OCI-LY7 (cell line): ENCODE data around the gene SNRPD1. TPM values are rescaled to one million over a fixed set of nuclear protein-coding genes. Genes with fewer than 3 reads are reported as not detected.
A peak's percentile ranks its signal among the peaks of the same experiment; 100 is the strongest.

Experiments
- BruUV-seq: library from RNA; stranded (reverse); fragments of 400-500 nt; replicated peaks from 2 replicates; lab custom pipeline; 2021; lab: Mats Ljungman, UMichigan
- CTCF ChIA-PET: fragments of 300-600 bp; sonication (Branson Sonifier 250); formaldehyde crosslinking; loops from one replicate; lab custom pipeline; 2022; ENCODE audit warnings: antibody characterized with exemption; ENCODE audit not compliant: unreplicated experiment; lab: Charles Lee
- POLR2A ChIA-PET: fragments of 300-600 bp; sonication (Branson Sonifier 250); formaldehyde crosslinking; loops from one replicate; lab custom pipeline; 2022; ENCODE audit warnings: antibody characterized with exemption; lab: Charles Lee
- DNase-seq: peaks from one replicate; pipeline ENCODE4 v3.0.0-alpha.2; 2015; ENCODE audit warnings: low spot score
- H2AFZ ChIP-seq: fragments of 200-600 bp; sonication (generic), shearing (Covaris generic); 2 replicates; pipeline ENCODE4 v1.6.1; 2014; ENCODE audit warnings: mild to moderate bottlenecking, antibody characterized with exemption, low read length, moderate library complexity
- H3K27ac ChIP-seq: fragments of 200-600 bp; sonication (generic); 2 replicates; pipeline ENCODE4 v1.5.1; 2014; ENCODE audit warnings: mixed run types, low read depth, mild to moderate bottlenecking, moderate library complexity, low read length, inconsistent platforms; ENCODE audit not compliant: poor library complexity, severe bottlenecking
- H3K36me3 ChIP-seq: fragments of 200-600 bp; sonication (generic); 2 replicates; pipeline ENCODE4 v1.6.1; 2014; ENCODE audit warnings: mild to moderate bottlenecking, antibody characterized with exemption, low read length, moderate library complexity, mixed read lengths; ENCODE audit not compliant: insufficient read depth
- H3K4me1 ChIP-seq: fragments of 200-600 bp; sonication (generic); 2 replicates; pipeline ENCODE4 v1.5.1; 2014; ENCODE audit warnings: mild to moderate bottlenecking, low read length; ENCODE audit not compliant: insufficient read depth, poor library complexity, severe bottlenecking
- H3K4me2 ChIP-seq: fragments of 200-600 bp; sonication (generic); 2 replicates; pipeline ENCODE4 v1.6.1; 2014; ENCODE audit warnings: mild to moderate bottlenecking, low read length
- H3K4me3 ChIP-seq: fragments of 200-600 bp; sonication (generic); 2 replicates; pipeline ENCODE4 v1.5.1; 2014; ENCODE audit warnings: mild to moderate bottlenecking, low read depth, low read length; ENCODE audit not compliant: poor library complexity, severe bottlenecking
- H3K79me2 ChIP-seq: fragments of 200-600 bp; sonication (generic); 2 replicates; pipeline ENCODE4 v1.6.1; 2016; ENCODE audit warnings: low read depth, mild to moderate bottlenecking, low read length, moderate library complexity, mixed read lengths; ENCODE audit not compliant: insufficient read depth
- H3K9me2 ChIP-seq: fragments of 200-600 bp; sonication (generic); 2 replicates; pipeline ENCODE4 v1.6.1; 2016; ENCODE audit warnings: mild to moderate bottlenecking, low read length, mixed read lengths; ENCODE audit not compliant: insufficient read depth
- H3K9me3 ChIP-seq: fragments of 200-600 bp; sonication (generic); 2 replicates; pipeline ENCODE4 v1.6.1; 2014; ENCODE audit warnings: mild to moderate bottlenecking, mixed run types, low read length, mixed read lengths
- H4K20me1 ChIP-seq: fragments of 200-600 bp; sonication (generic); 2 replicates; pipeline ENCODE4 v1.6.1; 2014; ENCODE audit warnings: mild to moderate bottlenecking, antibody characterized with exemption, low read length, moderate library complexity, mixed read lengths; ENCODE audit not compliant: insufficient read depth
- CTCF ChIP-seq: fragments of 200-600 bp; sonication (generic); conservative IDR thresholded peaks from 2 replicates; pipeline ENCODE4 v1.5.1; 2014; ENCODE audit warnings: mild to moderate bottlenecking, antibody characterized with exemption, low read length, moderate library complexity, mixed read lengths
- EZH2phosphoT487 ChIP-seq: fragments of 200-600 bp; sonication (generic); IDR thresholded peaks from 2 replicates; pipeline ENCODE4 v1.6.1; 2018; ENCODE audit warnings: low read depth, borderline replicate concordance, mild to moderate bottlenecking, mixed run types, antibody characterized with exemption, low read length, moderate library complexity, mixed read lengths
- intact Hi-C: fragments of 100-400 bp; cut with micrococcal nuclease; formaldehyde crosslinking; loops from one replicate; pipeline ENCODE4 v1.10.0; 2022; ENCODE audit not compliant: unreplicated experiment
- total RNA-seq, 2 experiments: library from RNA; depleted of rRNA in 1 of 2; stranded (reverse); fragments of >200 nt in 1 of 2; shearing (Covaris generic) in 1 of 2; gene quantifications; 2 replicates each; pipeline ENCODE4 v1.2.3, GENCODE V29; 2014 to 2022

Gene SNRPD1
- total RNA-seq, 2 experiments from 2014 or later, result 133 to 181 TPM

- Histone ChIP-seq H3K36me3 (peaks cover 96% of the 10 kb centered on the region), H3K4me2 (no peak overlapping the region), H2AFZ (no peak overlapping the region), H3K9me3 (no peaks in the 10 kb centered on the region), H4K20me1 (peaks cover 9% of the 10 kb centered on the region; the same call in 1 of the 2 replicates), H3K4me1 (peaks cover 17% of the 10 kb centered on the region), H3K4me3 (no peak overlapping the region), H3K79me2 (peaks cover 54% of the 10 kb centered on the region), H3K9me2 (no peaks in the 10 kb centered on the region), H3K27ac (peak overlapping the region; percentile 34)
- intact Hi-C loops, result no loop called here
- POLR2A ChIA-PET, result interaction anchor here (0.6 to 1.5 kb wide), 4 partner anchors 16 to 120 kb away, joined by 3 to 6 read pairs (median 3); partner anchors contain the start of gene SNRPD1
- DNase-seq, result peak; percentile 31
- no peak for TF ChIP-seq EZH2phosphoT487
- TF ChIP-seq CTCF, result no peak
- TSS peak; percentile 42 for BruUV-seq
- CTCF ChIA-PET, result no interaction called here
These were observed 17.1 kb downstream of the SNRPD1 start for GRCh38 chr18:21629089-21629832.

- Histone ChIP-seq H2AFZ (no peak overlapping the region), H3K36me3 (peaks cover 84% of the 10 kb centered on the region), H3K9me3 (no peaks in the 10 kb centered on the region), H3K9me2 (no peaks in the 10 kb centered on the region), H3K4me1 (peaks cover 17% of the 10 kb centered on the region), H3K4me2 (no peak overlapping the region), H3K79me2 (peaks cover 26% of the 10 kb centered on the region), H3K4me3 (no peak overlapping the region), H4K20me1 (peaks cover 9% of the 10 kb centered on the region; the same call in 1 of the 2 replicates), H3K27ac (no peak overlapping the region)
- no peak for TF ChIP-seq EZH2phosphoT487
- TF ChIP-seq CTCF, result peak; percentile 27; the same call in 1 of the 2 replicates
- intact Hi-C loops, result no loop called here
- no peak for DNase-seq
- ChIA-PET CTCF (no interaction called here), POLR2A (interaction anchor here (0.6 to 1.2 kb wide), 4 partner anchors 14 to 202 kb away, joined by 3 to 6 read pairs (median 3); no protein-coding TSS in a partner anchor)
- no TSS peak for BruUV-seq
These were observed 20.3 kb downstream of the SNRPD1 start for GRCh38 chr18:21632393-21632792.
